Right lobe of liver (tissue), 6 donors: ENCODE results near the gene SVIL. TPM values are rescaled to one million over a fixed set of nuclear protein-coding genes. Genes with fewer than 3 reads are reported as not detected.
A peak's percentile ranks its signal among the peaks of the same experiment; 100 is the strongest.

Source experiments
- ATAC-seq, 4 donors: fragments of 200-7000 bp; cut with Tn5 transposase; one replicate each; pipeline ENCODE4 v1.9.1; 2020; ENCODE audit warnings: mild to moderate bottlenecking in 4 of 4, moderate library complexity in 4 of 4
- DNase-seq, 3 donors: peaks; one replicate each; pipeline ENCODE4 v3.0.0-alpha.2; 2020
- H3K27ac ChIP-seq, 3 donors: fragments of 200-600 bp; one replicate each; pipeline ENCODE4 v1.8.0; 2022
- H3K27me3 ChIP-seq, 2 donors: fragments of 200-600 bp; one replicate each; pipeline ENCODE4 v1.8.0; 2022
- H3K36me3 ChIP-seq, 4 donors: fragments of 200-600 bp; sonication (generic) in 1 of 4; one replicate each; pipeline versions ENCODE4 v1.5.1 to v1.8.0; 2017 to 2022; ENCODE audit warnings: control low read depth in 1 of 4
- H3K4me1 ChIP-seq, 4 donors: fragments of 200-600 bp; sonication (generic) in 1 of 4; one replicate each; pipeline versions ENCODE4 v1.5.1 to v1.8.0; 2017 to 2022; ENCODE audit warnings: control low read depth in 1 of 4
- H3K4me3 ChIP-seq, 3 donors: fragments of 200-600 bp; one replicate each; pipeline ENCODE4 v1.8.0; 2022
- H3K9me3 ChIP-seq, 4 donors: fragments of 200-600 bp; sonication (generic) in 1 of 4; one replicate each; pipeline versions ENCODE4 v1.5.1 to v1.8.0; 2017 to 2022; ENCODE audit warnings: control low read depth in 1 of 4
- POLR2A ChIP-seq: fragments of 450-650 bp; IDR thresholded peaks from one replicate; pipeline ENCODE4 v1.6.1; 2017; ENCODE audit warnings: antibody characterized with exemption, mild to moderate bottlenecking
- WGBS: methylation state at CpG from one replicate; pipeline ENCODE4 v1.1.6; 2018; ENCODE audit warnings: low coverage, low lambda C conversion rate; ENCODE audit not compliant: insufficient coverage; ENCODE audit errors: missing lambda C conversion rate; 5-methylcytosine and 5-hydroxymethylcytosine counted together
- intact Hi-C, 2 donors: fragments of 100-400 bp; cut with DNase I; formaldehyde crosslinking; loops; one replicate each; pipeline versions ENCODE4 v1.11.2 to v1.14.1; 2022
- total RNA-seq, 6 experiments: library from RNA; depleted of rRNA in 2 of 6; stranded (reverse); fragments of >200 nt in 2 of 6; fragmentation: NEBNext Ultra II Directional in 3 of 6; extraction: Animal tissue kit (Norgen Biotek cat#: 25700) in 3 of 6; gene quantifications; one replicate each; pipeline versions ENCODE4 v1.1.0 to v1.2.4, GENCODE V29; 2016 to 2023
- TF ChIP-seq, protein P1 (sequence below), 4 donors: fragments of 200-600 bp in 3 of 4; fragments of 450-650 bp in 1 of 4; IDR thresholded peaks; one replicate each; pipeline versions ENCODE4 v1.5.1 to v1.8.0; 2016 to 2022; ENCODE audit warnings: antibody characterized with exemption in 4 of 4, mild to moderate bottlenecking in 2 of 4
- donor health status: DM: no; HTN: yes; CAD: no.
- donor health status: DM: no; HTN: no; CAD: no.
- donor health status: DM: no; HTN: no; CAD: no.
- donor health status: DM: no; HTN: yes; CAD: no.
- donor health status: DM: no; HTN: yes; CAD: no.

The SVIL gene
- total RNA-seq, 6 experiments from 2014 or later: 12.3 to 15.1 (median 13.6) TPM

GRCh38 chr10:29524294-29524693 lies 110.5 kb downstream of the SVIL start:
- DNase-seq (no peak), ATAC-seq (no peak)
- WGBS: 84% methylated on average over 6 of the region's 7 CpGs
- H3K4me1 ChIP-seq: no peaks in the 10 kb centered on the region
- TF ChIP-seq POLR2A: no peak
- TF ChIP-seq, protein P1, sequence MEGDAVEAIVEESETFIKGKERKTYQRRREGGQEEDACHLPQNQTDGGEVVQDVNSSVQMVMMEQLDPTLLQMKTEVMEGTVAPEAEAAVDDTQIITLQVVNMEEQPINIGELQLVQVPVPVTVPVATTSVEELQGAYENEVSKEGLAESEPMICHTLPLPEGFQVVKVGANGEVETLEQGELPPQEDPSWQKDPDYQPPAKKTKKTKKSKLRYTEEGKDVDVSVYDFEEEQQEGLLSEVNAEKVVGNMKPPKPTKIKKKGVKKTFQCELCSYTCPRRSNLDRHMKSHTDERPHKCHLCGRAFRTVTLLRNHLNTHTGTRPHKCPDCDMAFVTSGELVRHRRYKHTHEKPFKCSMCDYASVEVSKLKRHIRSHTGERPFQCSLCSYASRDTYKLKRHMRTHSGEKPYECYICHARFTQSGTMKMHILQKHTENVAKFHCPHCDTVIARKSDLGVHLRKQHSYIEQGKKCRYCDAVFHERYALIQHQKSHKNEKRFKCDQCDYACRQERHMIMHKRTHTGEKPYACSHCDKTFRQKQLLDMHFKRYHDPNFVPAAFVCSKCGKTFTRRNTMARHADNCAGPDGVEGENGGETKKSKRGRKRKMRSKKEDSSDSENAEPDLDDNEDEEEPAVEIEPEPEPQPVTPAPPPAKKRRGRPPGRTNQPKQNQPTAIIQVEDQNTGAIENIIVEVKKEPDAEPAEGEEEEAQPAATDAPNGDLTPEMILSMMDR (IDR thresholded peaks at IDR 0.05): no peak
- no peak overlapping the region for H3K27ac ChIP-seq
- H3K36me3 ChIP-seq: peaks cover 0 to 27% (median 8%) of the 10 kb centered on the region in 4 donors
- intact Hi-C loops: no loop called here
- H3K27me3 ChIP-seq: no peaks in the 10 kb centered on the region
- H3K9me3 ChIP-seq: no peaks in the 10 kb centered on the region
- no peak overlapping the region for H3K4me3 ChIP-seq

DNA sequence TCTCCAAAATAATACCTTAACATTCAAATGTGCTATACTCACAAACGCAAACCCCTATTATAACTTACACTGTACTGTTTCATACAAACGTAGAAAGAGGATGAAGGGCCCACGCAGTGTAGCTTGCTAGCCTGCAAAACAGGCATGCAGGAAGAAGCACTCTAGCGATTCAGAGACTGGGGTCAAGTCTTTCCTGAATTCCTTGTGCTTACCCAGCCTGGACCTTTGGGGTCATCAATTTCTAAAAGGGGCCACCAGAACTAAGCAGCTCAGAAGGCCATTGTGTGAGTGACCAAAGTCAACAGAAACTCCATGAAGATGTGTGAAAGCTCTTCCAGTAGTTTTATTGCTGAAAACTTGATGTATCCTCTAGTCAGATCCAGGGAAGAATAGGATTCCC lies 111.9 kb downstream of the SVIL start:
- WGBS: 60% methylated on average over 4 of the region's 4 CpGs
- DNase-seq: no peak

GRCh38 chr10:29522061-29522855 lies 112.5 kb downstream of the SVIL start:
- intact Hi-C loops: no loop called here
- no peak for DNase-seq
- 81% methylated on average over 10 of the region's 20 CpGs for WGBS

More for the DNA sequence above, 111.9 kb downstream of the SVIL start:
- no peaks in the 10 kb centered on the region for H3K4me1 ChIP-seq
- H3K27me3 ChIP-seq: no peaks in the 10 kb centered on the region
- H3K9me3 ChIP-seq: no peaks in the 10 kb centered on the region
- ATAC-seq: peak in 1 of 4 donors; percentile 22
- peak overlapping the region in 1 of 3 donors; percentile 47 for H3K27ac ChIP-seq
- no peak for TF ChIP-seq POLR2A
- TF ChIP-seq, protein P1 (IDR thresholded peaks at IDR 0.05): no peak
- H3K4me3 ChIP-seq: no peak overlapping the region
- H3K36me3 ChIP-seq: peaks cover 0 to 35% (median 8%) of the 10 kb centered on the region in 4 donors
- intact Hi-C loops: no loop called here

GRCh38 chr10:29519659-29520058 lies 115.1 kb downstream of the SVIL start:
- WGBS: 96% methylated on average over 3 of the region's 3 CpGs
- no peaks in the 10 kb centered on the region for H3K4me1 ChIP-seq
- ATAC-seq: no peak
- TF ChIP-seq POLR2A: no peak
- TF ChIP-seq, protein P1 (IDR thresholded peaks at IDR 0.05): no peak
- no peak overlapping the region for H3K4me3 ChIP-seq
- DNase-seq: no peak
- H3K27me3 ChIP-seq: no peaks in the 10 kb centered on the region
- H3K9me3 ChIP-seq: no peaks in the 10 kb centered on the region
- intact Hi-C loops: no loop called here
- peaks cover 0 to 33% (median 8%) of the 10 kb centered on the region in 4 donors for H3K36me3 ChIP-seq
- no peak overlapping the region for H3K27ac ChIP-seq

More at GRCh38 chr10:29522061-29522855, 112.5 kb downstream of the SVIL start:
- Histone ChIP-seq H3K9me3 (no peaks in the 10 kb centered on the region), H3K27ac (peak overlapping the region in 1 of 3 donors; percentile 47), H3K4me1 (no peaks in the 10 kb centered on the region), H3K4me3 (no peak overlapping the region), H3K27me3 (no peaks in the 10 kb centered on the region), H3K36me3 (peaks cover 0 to 35% (median 8%) of the 10 kb centered on the region in 4 donors)
- TF ChIP-seq, protein P1 (IDR thresholded peaks at IDR 0.05): no peak
- TF ChIP-seq POLR2A: no peak
- peak; percentile 36 to 55 (median 46) for ATAC-seq
